ENCODE measurements around the gene NMB.
A peak's percentile ranks its signal among the peaks of the same experiment; 100 is the strongest.

NMB gene

DNA sequence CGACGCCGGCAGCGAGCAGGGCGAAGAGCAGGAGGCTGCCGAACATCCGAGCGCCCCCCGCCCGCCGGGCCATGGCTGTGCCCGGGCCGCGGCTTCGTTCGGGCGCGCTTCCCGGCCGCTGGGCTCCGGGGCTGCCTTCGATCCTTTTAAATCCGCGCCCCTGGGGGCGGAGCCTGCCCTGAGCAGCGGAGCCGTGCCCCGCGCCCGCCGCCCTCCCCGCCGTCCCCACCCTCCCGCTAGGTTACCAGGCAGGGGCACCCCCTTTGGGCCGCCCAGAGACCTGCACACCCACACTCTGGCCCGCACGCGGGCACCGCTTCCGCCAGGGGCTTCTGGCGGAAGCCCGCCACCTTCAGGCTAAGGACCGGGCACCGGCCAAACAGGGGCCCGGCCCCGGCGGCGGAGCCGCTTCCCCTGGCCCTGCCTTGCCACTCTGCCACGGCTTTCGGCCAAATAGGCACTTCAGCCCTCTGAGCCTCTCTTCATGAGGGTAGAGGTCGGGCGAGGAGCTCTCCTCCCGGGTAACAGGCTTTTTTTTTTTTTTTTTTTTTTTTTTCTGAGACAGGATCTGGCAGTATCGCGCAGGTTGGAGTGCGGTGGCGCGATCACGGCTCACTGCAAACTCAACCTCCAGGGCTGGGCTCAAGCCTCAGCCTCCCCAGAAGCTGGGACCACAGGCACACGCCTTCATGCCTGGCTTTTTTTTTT lies at the start of gene NMB:
Gene NMB (minus strand): TSS at position 120 of the 708 bp plus-strand sequence. CDS start 47 bp downstream, at position 73.
- peak within 1 kb of the TSS; percentile 77 for H3K27ac ChIP-seq
- TF ChIP-seq, protein P1, sequence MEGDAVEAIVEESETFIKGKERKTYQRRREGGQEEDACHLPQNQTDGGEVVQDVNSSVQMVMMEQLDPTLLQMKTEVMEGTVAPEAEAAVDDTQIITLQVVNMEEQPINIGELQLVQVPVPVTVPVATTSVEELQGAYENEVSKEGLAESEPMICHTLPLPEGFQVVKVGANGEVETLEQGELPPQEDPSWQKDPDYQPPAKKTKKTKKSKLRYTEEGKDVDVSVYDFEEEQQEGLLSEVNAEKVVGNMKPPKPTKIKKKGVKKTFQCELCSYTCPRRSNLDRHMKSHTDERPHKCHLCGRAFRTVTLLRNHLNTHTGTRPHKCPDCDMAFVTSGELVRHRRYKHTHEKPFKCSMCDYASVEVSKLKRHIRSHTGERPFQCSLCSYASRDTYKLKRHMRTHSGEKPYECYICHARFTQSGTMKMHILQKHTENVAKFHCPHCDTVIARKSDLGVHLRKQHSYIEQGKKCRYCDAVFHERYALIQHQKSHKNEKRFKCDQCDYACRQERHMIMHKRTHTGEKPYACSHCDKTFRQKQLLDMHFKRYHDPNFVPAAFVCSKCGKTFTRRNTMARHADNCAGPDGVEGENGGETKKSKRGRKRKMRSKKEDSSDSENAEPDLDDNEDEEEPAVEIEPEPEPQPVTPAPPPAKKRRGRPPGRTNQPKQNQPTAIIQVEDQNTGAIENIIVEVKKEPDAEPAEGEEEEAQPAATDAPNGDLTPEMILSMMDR (conservative IDR thresholded peaks at IDR 0.05) = peak; percentile 81

DNA sequence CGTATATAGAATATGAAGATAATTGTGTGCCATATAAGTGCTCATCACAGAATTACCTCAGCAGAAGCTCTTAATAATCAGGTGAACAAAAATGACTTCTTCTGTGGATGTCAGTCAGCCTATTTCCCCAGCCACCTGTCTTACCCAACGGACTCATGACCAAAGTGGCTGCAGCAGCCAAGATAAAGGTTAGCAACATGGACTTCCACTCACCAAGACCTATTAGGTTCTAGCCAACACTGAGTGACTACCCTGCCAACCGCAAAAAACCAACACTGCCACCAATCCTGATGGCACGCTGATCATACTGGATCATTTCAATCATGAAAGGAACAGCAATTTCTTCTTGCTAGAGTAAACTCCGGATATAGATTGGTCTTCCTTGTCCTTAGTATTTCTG lies 45.8 kb upstream of the NMB start:
- TF ChIP-seq, protein P1 (conservative IDR thresholded peaks at IDR 0.05) = no peak
- no peak overlapping the region for H3K27ac ChIP-seq

- H3K27ac ChIP-seq = no peak overlapping the region
- TF ChIP-seq, protein P1 (conservative IDR thresholded peaks at IDR 0.05) = no peak
Observed at GRCh38 chr15:84702961-84703482, 45.0 kb upstream of the NMB start.

DNA sequence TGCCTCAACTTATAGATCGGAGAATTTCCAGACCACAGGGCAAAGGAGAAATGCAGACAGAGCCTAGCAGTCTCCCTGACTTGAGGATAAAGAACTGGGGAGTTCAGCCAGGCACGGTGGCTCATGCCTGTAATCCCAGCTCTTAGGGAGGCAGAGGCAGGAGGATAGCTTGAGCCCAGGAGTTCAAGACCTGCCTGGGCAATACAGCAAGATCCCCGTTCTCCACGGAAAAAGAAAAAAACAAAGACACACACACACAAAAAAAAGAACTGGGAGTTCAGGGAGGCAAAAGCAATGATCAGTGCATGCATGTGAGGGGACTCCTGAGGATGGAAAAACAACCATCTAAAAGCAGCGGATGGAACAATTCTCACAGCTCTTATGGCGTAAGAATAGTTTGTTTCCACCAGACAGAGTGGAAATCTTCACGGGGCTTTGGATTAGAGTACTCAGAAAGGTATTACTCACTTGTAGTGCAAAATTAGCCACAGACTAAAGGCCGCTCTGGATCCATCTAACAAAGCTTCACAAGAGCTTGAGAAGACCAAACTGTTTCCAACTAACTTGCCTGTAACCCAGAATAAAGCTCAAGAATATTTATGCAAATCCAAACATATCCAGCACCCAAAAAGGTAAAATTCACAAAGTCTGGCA lies 41.7 kb upstream of the NMB start:
- H3K27ac ChIP-seq = no peak overlapping the region
- TF ChIP-seq, protein P1 (conservative IDR thresholded peaks at IDR 0.05) = no peak

GRCh38 chr15:84697236-84697990 lies 39.4 kb upstream of the NMB start:
- TF ChIP-seq, protein P1 (conservative IDR thresholded peaks at IDR 0.05) = no peak
- H3K27ac ChIP-seq = peak overlapping the region; percentile 5; the same call in 1 of the 2 replicates

DNA sequence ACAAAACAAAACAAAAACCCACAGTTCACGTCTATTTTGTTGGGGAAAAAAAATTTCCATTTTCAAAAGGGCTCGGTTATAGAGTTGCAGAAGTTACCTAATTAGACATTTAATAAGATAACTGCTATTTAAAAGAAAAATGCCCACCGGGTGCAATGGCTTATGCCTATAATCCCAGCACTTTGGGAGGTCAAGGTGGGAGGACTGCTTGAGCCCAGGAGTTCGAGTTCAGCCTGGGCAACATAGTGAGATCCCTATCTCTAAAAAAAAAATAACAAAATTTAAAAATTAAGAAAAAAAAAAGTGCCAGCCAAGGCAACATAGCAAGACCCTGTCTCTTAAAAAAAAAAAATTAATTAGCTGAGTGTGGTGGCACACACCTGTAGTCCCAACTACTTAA lies 38.8 kb upstream of the NMB start:
- TF ChIP-seq, protein P1 (conservative IDR thresholded peaks at IDR 0.05) = no peak
- no peak overlapping the region; the same call in 1 of the 2 replicates for H3K27ac ChIP-seq

GRCh38 chr15:84690342-84690741 lies 32.3 kb upstream of the NMB start:
- no peak overlapping the region for H3K27ac ChIP-seq
- TF ChIP-seq, protein P1 (conservative IDR thresholded peaks at IDR 0.05) = no peak

All from VCaP (cell line).